ENCODE measurements around the gene GHRHR.

Gene GHRHR

GRCh38 chr7:30989008-30989823 lies 25.5 kb downstream of the GHRHR start:
- H3K4me1 Mint-ChIP-seq (ENCODE audit: low read depth), result peaks cover 9% of the 10 kb centered on the region
- H3K36me3 Mint-ChIP-seq (ENCODE audit: low read depth), result no peaks in the 10 kb centered on the region
- no peaks in the 10 kb centered on the region for H3K9me3 Mint-ChIP-seq
- H3K27ac Mint-ChIP-seq, result no peak overlapping the region
- no peak overlapping the region for H3K4me3 Mint-ChIP-seq
- H3K27me3 Mint-ChIP-seq, result peaks cover 28% of the 10 kb centered on the region
- intact Hi-C loops (cut with micrococcal nuclease), result no loop called here

GRCh38 chr7:30989824-30990672 lies 26.3 kb downstream of the GHRHR start:
- H3K36me3 Mint-ChIP-seq (ENCODE audit: low read depth), result no peaks in the 10 kb centered on the region
- H3K4me1 Mint-ChIP-seq (ENCODE audit: low read depth), result peaks cover 9% of the 10 kb centered on the region
- H3K27me3 Mint-ChIP-seq, result peaks cover 25% of the 10 kb centered on the region
- intact Hi-C loops (cut with micrococcal nuclease), result no loop called here
- H3K27ac Mint-ChIP-seq, result no peak overlapping the region
- H3K4me3 Mint-ChIP-seq, result no peak overlapping the region
- no peaks in the 10 kb centered on the region for H3K9me3 Mint-ChIP-seq

- Mint-ChIP-seq H3K36me3 (ENCODE audit: low read depth) (no peaks in the 10 kb centered on the region), H3K27ac (no peak overlapping the region), H3K9me3 (no peaks in the 10 kb centered on the region), H3K4me1 (ENCODE audit: low read depth) (peaks cover 15% of the 10 kb centered on the region), H3K27me3 (peaks cover 22% of the 10 kb centered on the region), H3K4me3 (no peak overlapping the region)
- intact Hi-C loops (cut with micrococcal nuclease), result no loop called here
These were observed 27.0 kb downstream of the GHRHR start for GRCh38 chr7:30990673-30991170.

- Mint-ChIP-seq H3K27ac (no peak overlapping the region), H3K9me3 (no peaks in the 10 kb centered on the region), H3K27me3 (peaks cover 5% of the 10 kb centered on the region), H3K4me3 (no peak overlapping the region), H3K36me3 (ENCODE audit: low read depth) (no peaks in the 10 kb centered on the region), H3K4me1 (ENCODE audit: low read depth) (peaks cover 26% of the 10 kb centered on the region)
- intact Hi-C loops (cut with micrococcal nuclease), result no loop called here
These were observed 28.7 kb downstream of the GHRHR start for GRCh38 chr7:30992414-30992813.

- Mint-ChIP-seq H3K4me1 (ENCODE audit: low read depth) (peaks cover 17% of the 10 kb centered on the region), H3K9me3 (no peaks in the 10 kb centered on the region), H3K27ac (no peak overlapping the region), H3K36me3 (ENCODE audit: low read depth) (no peaks in the 10 kb centered on the region), H3K4me3 (no peak overlapping the region), H3K27me3 (no peaks in the 10 kb centered on the region)
- intact Hi-C loops (cut with micrococcal nuclease), result no loop called here
These were observed 30.7 kb downstream of the GHRHR start for GRCh38 chr7:30994206-30995100.

- peaks cover 26% of the 10 kb centered on the region for H3K4me1 Mint-ChIP-seq (ENCODE audit: low read depth)
- H3K36me3 Mint-ChIP-seq (ENCODE audit: low read depth), result no peaks in the 10 kb centered on the region
- no peak overlapping the region for H3K4me3 Mint-ChIP-seq
- H3K27ac Mint-ChIP-seq, result no peak overlapping the region
- no peaks in the 10 kb centered on the region for H3K27me3 Mint-ChIP-seq
- intact Hi-C loops (cut with micrococcal nuclease), result no loop called here
- no peaks in the 10 kb centered on the region for H3K9me3 Mint-ChIP-seq
These were observed 31.8 kb downstream of the GHRHR start for GRCh38 chr7:30995536-30995935.

- peaks cover 30% of the 10 kb centered on the region for H3K4me1 Mint-ChIP-seq (ENCODE audit: low read depth)
- intact Hi-C loops (cut with micrococcal nuclease), result no loop called here
- H3K27me3 Mint-ChIP-seq, result no peaks in the 10 kb centered on the region
- no peaks in the 10 kb centered on the region for H3K36me3 Mint-ChIP-seq (ENCODE audit: low read depth)
- no peak overlapping the region for H3K4me3 Mint-ChIP-seq
- no peaks in the 10 kb centered on the region for H3K9me3 Mint-ChIP-seq
- H3K27ac Mint-ChIP-seq, result no peak overlapping the region
These were observed 32.5 kb downstream of the GHRHR start for GRCh38 chr7:30996256-30996655.

GRCh38 chr7:30996883-30997282 lies 33.1 kb downstream of the GHRHR start:
- H3K4me3 Mint-ChIP-seq, result no peak overlapping the region
- H3K4me1 Mint-ChIP-seq (ENCODE audit: low read depth), result peaks cover 30% of the 10 kb centered on the region
- intact Hi-C loops (cut with micrococcal nuclease), result no loop called here
- H3K27ac Mint-ChIP-seq, result no peak overlapping the region
- H3K36me3 Mint-ChIP-seq (ENCODE audit: low read depth), result no peaks in the 10 kb centered on the region
- H3K9me3 Mint-ChIP-seq, result no peaks in the 10 kb centered on the region
- no peaks in the 10 kb centered on the region for H3K27me3 Mint-ChIP-seq

- no peaks in the 10 kb centered on the region for H3K36me3 Mint-ChIP-seq (ENCODE audit: low read depth)
- H3K9me3 Mint-ChIP-seq, result no peaks in the 10 kb centered on the region
- intact Hi-C loops (cut with micrococcal nuclease), result no loop called here
- H3K4me3 Mint-ChIP-seq, result no peak overlapping the region
- H3K27ac Mint-ChIP-seq, result no peak overlapping the region
- peaks cover 30% of the 10 kb centered on the region for H3K4me1 Mint-ChIP-seq (ENCODE audit: low read depth)
- H3K27me3 Mint-ChIP-seq, result no peaks in the 10 kb centered on the region
These were observed 33.6 kb downstream of the GHRHR start for GRCh38 chr7:30997316-30997715.

- peaks cover 30% of the 10 kb centered on the region for H3K4me1 Mint-ChIP-seq (ENCODE audit: low read depth)
- no peaks in the 10 kb centered on the region for H3K9me3 Mint-ChIP-seq
- no peak overlapping the region for H3K27ac Mint-ChIP-seq
- intact Hi-C loops (cut with micrococcal nuclease), result no loop called here
- H3K4me3 Mint-ChIP-seq, result no peak overlapping the region
- no peaks in the 10 kb centered on the region for H3K36me3 Mint-ChIP-seq (ENCODE audit: low read depth)
- H3K27me3 Mint-ChIP-seq, result peaks cover 3% of the 10 kb centered on the region
These were observed 34.4 kb downstream of the GHRHR start for GRCh38 chr7:30998180-30998579.

- Mint-ChIP-seq H3K36me3 (ENCODE audit: low read depth) (no peaks in the 10 kb centered on the region), H3K4me1 (ENCODE audit: low read depth) (peaks cover 29% of the 10 kb centered on the region), H3K27ac (peak overlapping the region; percentile 31), H3K9me3 (no peaks in the 10 kb centered on the region), H3K27me3 (peaks cover 10% of the 10 kb centered on the region), H3K4me3 (no peak overlapping the region)
- intact Hi-C loops (cut with micrococcal nuclease), result no loop called here
These were observed 36.5 kb downstream of the GHRHR start for GRCh38 chr7:31000161-31000693.

GRCh38 chr7:31000779-31001178 lies 37.0 kb downstream of the GHRHR start:
- no peaks in the 10 kb centered on the region for H3K9me3 Mint-ChIP-seq
- intact Hi-C loops (cut with micrococcal nuclease), result no loop called here
- no peaks in the 10 kb centered on the region for H3K36me3 Mint-ChIP-seq (ENCODE audit: low read depth)
- no peak overlapping the region for H3K4me3 Mint-ChIP-seq
- peaks cover 23% of the 10 kb centered on the region for H3K4me1 Mint-ChIP-seq (ENCODE audit: low read depth)
- peaks cover 10% of the 10 kb centered on the region for H3K27me3 Mint-ChIP-seq
- H3K27ac Mint-ChIP-seq, result peak overlapping the region; percentile 31

GRCh38 chr7:31002256-31002655 lies 38.5 kb downstream of the GHRHR start:
- peaks cover 12% of the 10 kb centered on the region for H3K4me1 Mint-ChIP-seq (ENCODE audit: low read depth)
- H3K27ac Mint-ChIP-seq, result no peak overlapping the region
- intact Hi-C loops (cut with micrococcal nuclease), result no loop called here
- no peaks in the 10 kb centered on the region for H3K9me3 Mint-ChIP-seq
- no peaks in the 10 kb centered on the region for H3K36me3 Mint-ChIP-seq (ENCODE audit: low read depth)
- peaks cover 18% of the 10 kb centered on the region for H3K27me3 Mint-ChIP-seq
- H3K4me3 Mint-ChIP-seq, result no peak overlapping the region

Measured in dendritic cell treated with granulocyte-macrophage colony-stimulating factor and Interleukin-4, amounts not matched to agents 40 ng/mL and 50 ng/mL, for 4 days (primary cell).